NCI-H2227 (cell line): ENCODE measurements around the gene ZFAND4.
"Not testable (repeated sequence)": the region's sequence is repeated elsewhere in the genome, so short reads cannot be mapped to it uniquely, and the experiment has no call there.

Experiments used
- DNase-seq: peaks from one replicate; lab custom pipeline; 2025; ENCODE audit not compliant: unreplicated experiment; lab: John Stamatoyannopoulos, UW

The ZFAND4 gene

GRCh38 chr10:45592432-45592831, 80.1 kb downstream of the ZFAND4 start:
- DNase-seq = no peak

GRCh38 chr10:45591280-45591679, 81.3 kb downstream of the ZFAND4 start:
- DNase-seq = no peak

GRCh38 chr10:45589868-45590267, 82.7 kb downstream of the ZFAND4 start:
- DNase-seq = no peak

GRCh38 chr10:45589009-45589408, 83.6 kb downstream of the ZFAND4 start:
- no peak for DNase-seq

GRCh38 chr10:45586028-45586824, 86.3 kb downstream of the ZFAND4 start:
- DNase-seq = no peak

GRCh38 chr10:45585131-45585530, 87.4 kb downstream of the ZFAND4 start:
- no peak for DNase-seq

GRCh38 chr10:45582386-45582781, 90.2 kb downstream of the ZFAND4 start:
- no peak for DNase-seq

GRCh38 chr10:45581582-45582385, 90.8 kb downstream of the ZFAND4 start:
- no peak for DNase-seq

GRCh38 chr10:45581216-45581549, 91.4 kb downstream of the ZFAND4 start:
- DNase-seq = no peak

GRCh38 chr10:45580371-45581215, 92.0 kb downstream of the ZFAND4 start:
- no peak for DNase-seq

GRCh38 chr10:45578384-45578971, 94.1 kb downstream of the ZFAND4 start:
- DNase-seq = no peak

GRCh38 chr10:45575966-45576597, 96.5 kb downstream of the ZFAND4 start:
- no peak for DNase-seq

GRCh38 chr10:45575032-45575761, 97.4 kb downstream of the ZFAND4 start:
- DNase-seq = not testable (repeated sequence)

GRCh38 chr10:45569471-45569870, 103.1 kb downstream of the ZFAND4 start:
- DNase-seq = no peak

- DNase-seq = no peak
Observed at GRCh38 chr10:45566415-45566814, 106.2 kb downstream of the ZFAND4 start.
